ENCODE measurements around the gene EXOC3L4.
A peak's percentile ranks its signal among the peaks of the same experiment; 100 is the strongest.

Gene EXOC3L4

GRCh38 chr14:103089386-103090335 lies 4.9 kb upstream of the EXOC3L4 start:
- DNase-seq (ENCODE audit: low read depth in 2 of 3, low spot score in 1 of 3): no peak

- DNase-seq (ENCODE audit: low read depth in 2 of 3, low spot score in 1 of 3): no peak
Measured at GRCh38 chr14:103090481-103091020, 4.0 kb upstream of the EXOC3L4 start.

DNA sequence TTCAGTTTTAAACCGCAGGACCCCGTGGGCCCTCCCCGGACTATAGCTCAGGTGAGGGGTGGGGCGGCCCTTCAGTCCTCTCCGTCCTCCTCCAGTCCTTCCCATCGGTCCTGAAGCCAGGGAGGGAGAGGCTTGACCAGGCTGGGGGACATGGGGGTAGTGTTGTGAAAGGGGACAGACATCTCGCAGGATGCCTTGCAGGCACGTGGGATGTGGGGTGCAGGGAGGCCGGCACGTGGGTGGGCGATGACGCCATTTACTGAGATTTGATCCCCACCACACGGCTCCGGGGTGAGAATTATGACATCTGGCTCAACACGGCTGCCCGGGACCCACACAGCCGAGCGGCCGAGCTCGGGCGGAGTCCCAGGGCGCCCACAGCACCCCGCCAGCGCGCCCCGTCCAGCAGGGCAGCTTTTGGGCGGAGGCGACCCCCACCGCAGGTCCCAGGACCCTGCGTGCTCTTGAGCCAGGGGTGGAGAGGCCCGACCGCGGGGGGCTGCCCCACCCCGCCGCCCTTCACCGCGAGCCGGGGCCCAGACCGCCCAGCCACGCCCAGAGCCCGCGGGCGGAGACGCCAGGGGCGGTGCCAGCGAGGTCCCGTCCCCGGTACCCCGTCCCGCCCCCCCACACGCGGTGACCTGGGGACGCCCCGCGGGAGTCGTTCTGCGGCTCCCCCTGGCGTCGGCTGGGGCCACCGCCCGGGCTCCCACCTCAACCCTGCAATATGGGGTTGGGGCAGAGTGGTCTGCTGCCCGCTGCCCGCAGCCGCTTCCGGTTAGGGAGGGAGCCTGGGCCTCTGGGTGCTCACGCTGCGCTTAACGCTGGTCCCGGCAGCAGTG lies 3.3 kb upstream of the EXOC3L4 start:
- DNase-seq (ENCODE audit: low read depth in 2 of 3, low spot score in 1 of 3): peak; percentile 49 to 73 (median 61)

GRCh38 chr14:103091883-103092222 lies 2.7 kb upstream of the EXOC3L4 start:
- DNase-seq (ENCODE audit: low read depth in 2 of 3, low spot score in 1 of 3): no peak

- no peak for DNase-seq (ENCODE audit: low read depth in 2 of 3, low spot score in 1 of 3)
Measured at GRCh38 chr14:103093856-103094405, 594 bp upstream of the EXOC3L4 start.

DNA sequence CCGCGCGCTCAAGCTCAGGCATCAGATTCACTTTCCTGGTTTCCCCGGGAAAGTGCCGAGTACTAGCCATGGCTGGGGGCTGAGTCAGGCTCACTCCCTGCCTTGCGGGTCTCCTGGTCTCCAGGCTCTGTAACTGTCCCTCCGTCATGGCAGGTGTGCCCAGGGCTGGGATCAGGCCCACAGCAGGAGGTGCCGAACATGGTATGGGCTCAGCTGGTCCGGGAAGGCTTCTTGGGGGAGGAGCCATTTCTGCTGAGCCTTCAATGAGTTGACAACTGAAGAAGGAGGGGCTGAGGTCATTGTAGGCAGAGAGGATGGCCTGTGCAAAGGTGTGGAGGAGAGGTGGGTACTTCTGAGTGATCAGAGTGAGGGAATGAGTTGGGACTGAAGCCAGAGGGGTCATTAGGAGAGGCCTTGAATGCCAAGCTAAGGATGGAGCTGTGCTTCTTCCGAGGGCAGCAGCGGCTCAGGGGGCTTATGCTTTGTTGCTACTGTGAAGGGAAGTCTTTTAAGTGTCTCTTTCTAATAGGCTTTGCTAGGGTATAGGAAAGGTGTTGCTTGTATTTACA lies 769 bp downstream of the EXOC3L4 start:
- no peak for DNase-seq (ENCODE audit: low read depth in 2 of 3, low spot score in 1 of 3)

DNA sequence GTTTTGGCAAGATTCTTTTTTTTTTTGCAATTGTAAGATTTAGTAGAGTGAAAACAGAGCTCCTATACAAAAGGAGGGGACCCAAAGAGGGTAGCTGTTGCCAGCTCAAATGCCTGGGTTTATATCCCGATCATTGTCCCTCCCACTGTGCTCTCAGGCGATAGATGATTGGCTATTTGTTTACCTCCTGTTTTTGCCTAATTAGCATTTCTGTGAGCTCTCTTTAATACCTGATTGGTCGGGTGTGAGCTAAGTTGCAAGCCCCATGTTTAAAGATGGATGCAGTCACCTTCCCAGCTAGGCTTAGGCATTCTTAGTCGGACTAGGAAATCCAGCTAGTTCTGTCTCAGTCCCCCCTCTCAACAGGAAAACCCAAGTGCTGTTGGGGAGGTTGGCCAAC lies 1.9 kb downstream of the EXOC3L4 start:
- no peak for DNase-seq (ENCODE audit: low read depth in 2 of 3, low spot score in 1 of 3)

DNA sequence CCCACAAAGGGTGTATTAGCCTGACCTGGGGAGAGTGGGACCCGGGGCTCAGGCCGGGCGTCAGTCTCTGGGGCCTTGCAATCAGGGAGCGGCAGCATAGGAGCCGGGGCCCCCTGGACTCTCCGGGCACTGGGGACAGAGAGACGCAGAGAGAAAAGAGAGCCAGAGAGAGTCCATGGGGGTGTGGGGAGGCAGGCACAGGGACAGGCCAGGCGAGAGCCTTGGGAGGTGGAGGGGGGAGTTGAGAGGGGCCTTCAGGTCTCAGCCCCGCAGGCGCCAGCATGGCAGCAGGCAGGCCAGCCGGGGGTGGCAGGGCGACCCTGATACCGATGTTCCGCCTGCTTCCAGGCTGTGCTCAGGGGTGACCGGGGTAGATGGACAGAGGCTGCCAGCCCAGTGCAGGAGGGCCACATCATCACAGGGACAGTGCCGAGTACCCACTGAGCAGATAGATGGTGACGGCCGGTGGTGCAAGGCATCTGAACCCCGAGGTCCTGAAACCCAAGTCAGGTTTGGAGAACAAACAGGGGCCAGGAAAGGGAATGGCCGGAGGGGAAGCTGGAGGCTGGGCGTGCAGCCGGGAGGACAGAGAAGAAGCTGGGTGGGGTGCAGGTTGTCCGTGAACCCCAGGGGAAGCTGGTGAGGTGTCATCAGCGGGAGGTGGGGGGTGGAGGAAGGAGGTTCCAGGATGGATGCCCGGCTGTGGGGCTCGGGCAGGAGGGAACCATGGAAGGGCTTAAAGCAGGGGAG lies 2.9 kb downstream of the EXOC3L4 start:
- no peak for DNase-seq (ENCODE audit: low read depth in 2 of 3, low spot score in 1 of 3)

DNA sequence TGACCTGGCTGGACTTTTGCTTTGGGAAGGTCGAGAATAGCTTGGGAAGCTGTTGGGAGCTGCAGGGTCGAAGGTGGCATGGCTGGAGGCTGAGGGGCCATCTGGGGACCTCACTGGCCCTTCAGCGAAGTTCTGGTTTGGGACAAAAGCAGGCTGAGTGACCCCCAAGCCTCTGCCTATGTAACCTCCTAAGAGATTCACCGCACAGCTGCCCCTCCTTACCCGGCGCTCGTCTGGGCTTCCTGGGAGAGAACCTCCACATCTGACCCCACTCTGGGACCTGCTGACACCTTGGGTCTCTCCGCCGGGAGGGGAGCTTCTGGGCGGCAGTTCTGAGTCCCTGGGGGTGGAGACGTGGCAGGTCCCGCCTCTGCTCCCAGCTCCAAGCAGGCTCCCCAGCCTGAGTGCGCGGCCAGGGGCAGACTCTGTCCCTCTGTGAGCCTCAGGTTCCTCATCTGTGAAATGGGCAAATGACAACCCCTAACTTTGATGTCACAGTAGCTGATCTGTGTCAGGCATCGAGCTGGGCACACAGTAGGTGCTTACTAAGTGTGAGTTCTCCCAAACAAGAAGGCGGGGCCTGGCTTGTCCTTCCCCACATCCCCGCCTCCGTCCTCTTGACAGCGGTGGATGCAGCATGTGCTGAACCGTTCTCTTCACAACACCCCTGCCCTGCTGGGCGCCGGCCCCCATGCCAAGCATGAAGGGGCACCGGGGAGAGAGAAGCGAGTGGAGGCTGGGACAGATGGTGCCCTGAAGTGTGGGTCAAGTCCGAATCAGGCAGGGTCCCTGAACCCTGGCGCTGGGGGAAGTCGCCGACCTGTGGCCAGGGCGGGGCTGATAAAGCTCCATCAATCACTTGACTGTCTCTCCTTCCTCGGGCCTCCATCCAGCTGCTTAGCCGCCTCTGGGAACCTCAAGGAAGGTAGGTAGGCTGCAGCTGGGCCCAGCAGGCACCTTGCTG lies 3.8 kb downstream of the EXOC3L4 start:
- no peak for DNase-seq (ENCODE audit: low read depth in 2 of 3, low spot score in 1 of 3)

DNA sequence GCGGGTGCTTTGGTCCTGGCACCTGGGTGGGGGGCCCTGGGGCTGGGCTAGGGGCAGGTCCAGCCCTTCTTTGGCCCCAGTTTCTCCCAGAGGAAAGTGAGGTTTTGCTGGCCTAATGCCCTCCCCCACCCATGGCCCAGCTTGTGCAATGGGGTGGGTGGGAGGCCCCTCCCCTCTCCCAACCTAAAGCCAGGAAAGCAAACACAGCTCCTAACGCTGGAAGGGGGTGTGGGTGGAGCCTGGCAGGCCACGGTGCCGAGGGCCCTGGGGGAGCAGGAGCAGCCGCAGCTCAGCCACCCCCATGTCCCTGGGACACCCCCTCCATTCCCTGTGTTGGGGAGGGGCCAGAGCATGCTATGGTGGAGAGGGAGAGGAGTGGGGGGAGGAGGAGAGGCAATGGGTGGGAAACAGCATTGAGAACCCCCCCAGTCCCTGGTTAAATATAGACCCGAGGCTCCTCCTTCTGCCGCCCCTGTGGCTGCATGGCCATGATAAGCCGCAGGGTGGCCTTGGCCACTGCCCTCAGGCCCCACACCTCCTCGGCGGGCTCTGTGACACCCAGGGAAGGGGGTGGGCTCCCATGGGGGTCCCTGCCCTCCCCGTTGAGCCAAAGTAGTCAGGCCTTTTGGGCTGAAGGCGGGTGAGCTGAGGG lies 4.7 kb downstream of the EXOC3L4 start:
- no peak for DNase-seq (ENCODE audit: low read depth in 2 of 3, low spot score in 1 of 3)

- no peak for DNase-seq (ENCODE audit: low read depth in 2 of 3, low spot score in 1 of 3)
Measured at GRCh38 chr14:103099733-103100280, 5.3 kb downstream of the EXOC3L4 start.

- no peak for DNase-seq (ENCODE audit: low read depth in 2 of 3, low spot score in 1 of 3)
Measured at GRCh38 chr14:103100281-103101121, 6.0 kb downstream of the EXOC3L4 start.

DNA sequence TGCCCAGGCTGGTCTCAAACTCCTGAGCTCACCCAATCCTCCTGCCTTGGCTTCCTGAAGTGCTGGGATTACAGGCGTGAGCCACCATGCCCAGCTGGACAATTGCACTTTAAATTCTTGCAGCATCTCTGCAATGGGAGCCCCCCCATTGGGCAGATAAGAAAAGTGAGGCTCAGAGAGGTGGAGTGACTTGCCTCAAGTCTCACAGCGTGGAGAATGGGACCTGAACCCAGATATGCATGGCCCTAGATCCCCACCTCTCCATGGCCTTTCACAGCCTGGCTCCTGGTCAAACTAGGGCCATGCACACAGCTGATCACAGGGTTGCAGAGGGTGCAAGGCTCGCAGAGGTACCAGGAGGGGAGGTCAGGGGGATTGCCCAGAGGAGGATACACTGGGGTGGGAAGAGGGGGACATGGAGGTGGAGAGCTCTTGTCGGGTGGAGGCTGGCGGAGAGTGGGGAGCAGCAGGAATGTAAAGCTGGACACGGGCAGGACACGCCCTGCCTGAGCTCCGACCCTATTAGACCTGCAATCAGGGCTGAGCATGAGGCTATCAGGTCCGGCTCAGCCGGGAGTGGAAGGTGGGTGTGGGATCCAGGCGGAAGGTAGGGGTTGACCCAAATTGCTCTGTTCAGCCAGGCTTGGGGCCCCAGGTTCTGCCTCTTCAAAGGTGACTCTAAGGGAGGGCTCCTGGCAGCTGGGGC lies 6.9 kb downstream of the EXOC3L4 start:
- DNase-seq (ENCODE audit: low read depth in 2 of 3, low spot score in 1 of 3): no peak

DNA sequence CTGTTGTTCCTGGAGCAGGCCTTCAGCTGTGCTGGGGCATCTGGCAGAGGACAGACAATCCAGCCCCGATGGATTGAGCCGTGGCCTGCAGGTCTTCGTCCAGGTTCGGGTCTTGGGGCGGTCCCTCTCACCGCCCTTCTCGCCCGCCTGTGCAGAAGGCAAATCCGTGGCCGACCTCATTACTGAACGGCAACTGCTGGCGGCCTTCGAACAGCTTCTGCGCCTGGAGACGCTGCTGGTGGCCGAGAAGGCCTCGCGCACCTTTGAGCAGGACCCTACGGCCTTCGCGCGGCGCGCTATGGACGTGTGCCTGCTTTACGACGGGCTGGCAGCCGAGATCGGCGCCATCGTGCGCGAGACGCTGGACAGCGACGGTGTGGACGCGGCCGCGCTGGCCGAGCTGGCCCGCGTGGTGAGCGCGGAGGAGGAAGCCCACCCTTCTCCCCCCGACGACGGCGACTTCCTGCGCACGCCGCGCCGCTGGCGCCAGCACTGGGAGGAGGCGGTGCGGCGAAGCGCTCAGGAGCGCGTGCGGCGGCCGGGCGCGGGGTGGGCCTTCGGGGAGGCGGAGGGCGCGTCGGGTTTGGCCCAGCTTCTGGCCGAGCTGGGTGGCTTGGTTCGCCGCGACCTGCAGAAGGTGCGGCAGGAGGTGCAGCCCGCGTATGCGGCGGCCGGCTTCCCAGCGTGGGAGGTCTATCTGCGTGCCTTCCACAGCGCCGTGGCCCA lies 7.6 kb downstream of the EXOC3L4 start:
- DNase-seq (ENCODE audit: low read depth in 2 of 3, low spot score in 1 of 3): no peak

DNA sequence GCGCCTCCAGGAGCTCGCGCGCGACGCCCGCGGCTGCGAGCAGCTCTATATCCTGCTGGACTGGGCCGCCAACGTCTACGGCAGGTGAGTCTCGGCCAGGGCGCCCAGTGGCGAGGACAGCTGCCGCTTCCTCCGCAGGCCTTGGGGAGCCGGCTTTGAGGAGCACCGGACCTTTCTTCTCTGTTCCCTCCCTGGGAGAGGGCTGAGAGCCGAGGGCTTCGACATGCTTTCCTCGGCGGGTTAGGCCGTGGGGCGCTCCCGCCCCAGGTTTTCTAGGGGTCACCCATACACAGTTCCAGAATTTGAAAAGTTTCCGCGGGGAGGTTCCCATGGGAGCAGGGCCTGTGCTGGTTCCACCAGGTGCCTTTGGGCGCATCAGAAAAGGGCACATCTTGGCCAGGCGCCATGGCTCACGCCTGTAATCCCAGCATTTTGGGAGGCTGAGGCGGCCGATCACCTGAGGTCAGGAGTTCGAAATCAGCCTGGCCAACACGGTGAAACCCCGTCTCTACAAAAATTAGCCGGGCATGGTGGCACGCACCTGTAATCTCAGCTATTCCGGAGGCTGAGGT lies 8.2 kb downstream of the EXOC3L4 start:
- DNase-seq (ENCODE audit: low read depth in 2 of 3, low spot score in 1 of 3): no peak

Data from stimulated activated CD4-positive, alpha-beta T cell treated with anti-CD3 and anti-CD28 coated beads, Interleukin-12 subunit alpha, Interleukin-12 subunit beta, amount 100 ng/mL, for 48 hours (primary cell).